ENCODE results near the gene SUV39H2.

Gene SUV39H2

GRCh38 chr10:14884082-14884481, 5.4 kb downstream of the SUV39H2 start:
- H3K9me3 ChIP-seq (ENCODE audit: insufficient read depth, low read depth, low read length), result no peaks in the 10 kb centered on the region
- H3K79me2 ChIP-seq (ENCODE audit: control insufficient read depth, insufficient read depth, low read length, poor library complexity), result peaks cover 11% of the 10 kb centered on the region
- H3K14ac ChIP-seq (ENCODE audit: low read length), result no peak overlapping the region
- no peak overlapping the region for H3K27ac ChIP-seq (ENCODE audit: low read depth, low read length)
- H3K79me1 ChIP-seq (ENCODE audit: low read length), result peaks cover 4% of the 10 kb centered on the region
- H3K9ac ChIP-seq (ENCODE audit: low read length), result no peak overlapping the region
- H3K27me3 ChIP-seq (ENCODE audit: insufficient read depth, low read length), result no peaks in the 10 kb centered on the region
- H2AFZ ChIP-seq (ENCODE audit: insufficient read depth, low read length, poor library complexity), result no peak overlapping the region
- H2BK12ac ChIP-seq (ENCODE audit: low read length), result no peak overlapping the region
- H3K4me3 ChIP-seq (ENCODE audit: low read depth, low read length), result no peak overlapping the region
- H2BK120ac ChIP-seq (ENCODE audit: insufficient read depth, low read length, poor library complexity), result no peak overlapping the region
- H4K91ac ChIP-seq (ENCODE audit: low read depth, low read length), result no peak overlapping the region
- peaks cover 5 to 6% of the 10 kb centered on the region in 2 experiments for H3K4me1 ChIP-seq (ENCODE audit: control insufficient read depth in 1 of 2, insufficient read depth in 2 of 2, low read length in 2 of 2)
- no peak overlapping the region for H2AK5ac ChIP-seq (ENCODE audit: low read length)
- DNase-seq, result no peak
- no peak overlapping the region for H4K12ac ChIP-seq (ENCODE audit: low read depth, low read length)
- no peak overlapping the region for H3K18ac ChIP-seq (ENCODE audit: low read length)
- no peak overlapping the region for H3K23ac ChIP-seq (ENCODE audit: low read length)
- H3K4ac ChIP-seq (ENCODE audit: low read depth, low read length), result peak overlapping the region; percentile 55
- H2BK5ac ChIP-seq (ENCODE audit: low read depth, low read length, poor library complexity), result no peak overlapping the region
- H3K4me2 ChIP-seq (ENCODE audit: low read length), result no peak overlapping the region
- peaks cover 0 to 6% of the 10 kb centered on the region in 2 experiments for H3K36me3 ChIP-seq (ENCODE audit: control insufficient read depth in 1 of 2, insufficient read depth in 2 of 2, low read length in 2 of 2)
- H4K8ac ChIP-seq (ENCODE audit: low read depth, low read length), result no peak overlapping the region
- no CpG with 5 or more reads among the region's 3 CpGs for WGBS (ENCODE audit: extremely low coverage, insufficient coverage, insufficient read length)

- no peaks in the 10 kb centered on the region for H3K4me1 ChIP-seq (ENCODE audit: control insufficient read depth in 1 of 2, insufficient read depth in 2 of 2, low read length in 2 of 2)
- no peak overlapping the region for H2BK5ac ChIP-seq (ENCODE audit: low read depth, low read length, poor library complexity)
- no peak overlapping the region for H3K18ac ChIP-seq (ENCODE audit: low read length)
- no peak overlapping the region for H4K91ac ChIP-seq (ENCODE audit: low read depth, low read length)
- no peak overlapping the region for H2AFZ ChIP-seq (ENCODE audit: insufficient read depth, low read length, poor library complexity)
- WGBS (ENCODE audit: extremely low coverage, insufficient coverage, insufficient read length), result no CpG with 5 or more reads among the region's 2 CpGs
- H3K4ac ChIP-seq (ENCODE audit: low read depth, low read length), result no peak overlapping the region
- H3K9me3 ChIP-seq (ENCODE audit: insufficient read depth, low read depth, low read length), result no peaks in the 10 kb centered on the region
- H2AK5ac ChIP-seq (ENCODE audit: low read length), result no peak overlapping the region
- H3K79me1 ChIP-seq (ENCODE audit: low read length), result no peaks in the 10 kb centered on the region
- H3K23ac ChIP-seq (ENCODE audit: low read length), result no peak overlapping the region
- H3K9ac ChIP-seq (ENCODE audit: low read length), result no peak overlapping the region
- H3K14ac ChIP-seq (ENCODE audit: low read length), result no peak overlapping the region
- no peak overlapping the region for H3K4me2 ChIP-seq (ENCODE audit: low read length)
- H3K36me3 ChIP-seq (ENCODE audit: control insufficient read depth in 1 of 2, insufficient read depth in 2 of 2, low read length in 2 of 2), result peaks cover 0 to 4% of the 10 kb centered on the region in 2 experiments
- H3K27ac ChIP-seq (ENCODE audit: low read depth, low read length), result no peak overlapping the region
- H3K27me3 ChIP-seq (ENCODE audit: insufficient read depth, low read length), result no peaks in the 10 kb centered on the region
- H4K8ac ChIP-seq (ENCODE audit: low read depth, low read length), result no peak overlapping the region
- no peak overlapping the region for H2BK120ac ChIP-seq (ENCODE audit: insufficient read depth, low read length, poor library complexity)
- peaks cover 3% of the 10 kb centered on the region for H3K79me2 ChIP-seq (ENCODE audit: control insufficient read depth, insufficient read depth, low read length, poor library complexity)
- H2BK12ac ChIP-seq (ENCODE audit: low read length), result no peak overlapping the region
- DNase-seq, result peak in 1 of 2 donors; percentile 25
- no peak overlapping the region for H3K4me3 ChIP-seq (ENCODE audit: low read depth, low read length)
- H4K12ac ChIP-seq (ENCODE audit: low read depth, low read length), result no peak overlapping the region
Measured at GRCh38 chr10:14889318-14889717, 10.7 kb downstream of the SUV39H2 start.

GRCh38 chr10:14891151-14891550, 12.5 kb downstream of the SUV39H2 start:
- no peak overlapping the region for H2AK5ac ChIP-seq (ENCODE audit: low read length)
- no peak overlapping the region for H4K91ac ChIP-seq (ENCODE audit: low read depth, low read length)
- no peak overlapping the region for H4K8ac ChIP-seq (ENCODE audit: low read depth, low read length)
- H2BK120ac ChIP-seq (ENCODE audit: insufficient read depth, low read length, poor library complexity), result no peak overlapping the region
- H3K36me3 ChIP-seq (ENCODE audit: control insufficient read depth in 1 of 2, insufficient read depth in 2 of 2, low read length in 2 of 2), result peaks cover 0 to 2% of the 10 kb centered on the region in 2 experiments
- no peak overlapping the region for H3K23ac ChIP-seq (ENCODE audit: low read length)
- H3K27me3 ChIP-seq (ENCODE audit: insufficient read depth, low read length), result no peaks in the 10 kb centered on the region
- H2BK5ac ChIP-seq (ENCODE audit: low read depth, low read length, poor library complexity), result no peak overlapping the region
- no peak overlapping the region for H3K9ac ChIP-seq (ENCODE audit: low read length)
- WGBS (ENCODE audit: extremely low coverage, insufficient coverage, insufficient read length), result no CpG with 5 or more reads among the region's 1 CpG
- no peak overlapping the region for H2BK12ac ChIP-seq (ENCODE audit: low read length)
- H3K79me2 ChIP-seq (ENCODE audit: control insufficient read depth, insufficient read depth, low read length, poor library complexity), result peaks cover 3% of the 10 kb centered on the region
- H3K4me1 ChIP-seq (ENCODE audit: control insufficient read depth in 1 of 2, insufficient read depth in 2 of 2, low read length in 2 of 2), result no peaks in the 10 kb centered on the region
- H3K79me1 ChIP-seq (ENCODE audit: low read length), result no peaks in the 10 kb centered on the region
- H3K4ac ChIP-seq (ENCODE audit: low read depth, low read length), result peak overlapping the region; percentile 68
- H3K18ac ChIP-seq (ENCODE audit: low read length), result no peak overlapping the region
- no peak overlapping the region for H3K4me3 ChIP-seq (ENCODE audit: low read depth, low read length)
- H4K12ac ChIP-seq (ENCODE audit: low read depth, low read length), result no peak overlapping the region
- H3K14ac ChIP-seq (ENCODE audit: low read length), result no peak overlapping the region
- H3K27ac ChIP-seq (ENCODE audit: low read depth, low read length), result no peak overlapping the region
- no peak for DNase-seq
- no peaks in the 10 kb centered on the region for H3K9me3 ChIP-seq (ENCODE audit: insufficient read depth, low read depth, low read length)
- H3K4me2 ChIP-seq (ENCODE audit: low read length), result no peak overlapping the region
- no peak overlapping the region for H2AFZ ChIP-seq (ENCODE audit: insufficient read depth, low read length, poor library complexity)

DNA sequence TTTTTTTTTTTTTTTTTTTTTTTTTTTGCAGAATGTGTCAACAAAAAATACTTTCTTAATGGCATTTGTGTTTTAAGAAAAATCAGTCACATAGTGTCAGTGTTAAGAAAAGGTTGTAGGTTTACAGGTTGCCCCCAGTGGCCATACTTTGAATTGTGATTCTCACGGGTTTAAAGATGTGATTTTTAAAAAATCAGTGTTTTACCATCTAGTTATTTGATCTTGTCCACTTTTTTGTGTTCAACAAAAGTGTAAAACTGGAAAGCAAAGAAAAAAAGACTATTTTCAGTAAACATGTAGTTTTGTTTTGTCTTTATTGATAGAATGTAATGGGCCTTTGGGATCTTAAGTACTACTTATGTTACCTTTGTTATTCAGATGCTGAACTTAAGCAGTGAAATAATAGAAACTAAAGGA, 25.7 kb downstream of the SUV39H2 start:
- no CpG with 5 or more reads among the region's 1 CpG for WGBS (ENCODE audit: extremely low coverage, insufficient coverage, insufficient read length)
- Histone ChIP-seq H4K12ac (ENCODE audit: low read depth, low read length) (no peak overlapping the region), H3K9ac (ENCODE audit: low read length) (no peak overlapping the region), H4K91ac (ENCODE audit: low read depth, low read length) (no peak overlapping the region), H4K8ac (ENCODE audit: low read depth, low read length) (no peak overlapping the region), H3K4me2 (ENCODE audit: low read length) (no peak overlapping the region), H3K18ac (ENCODE audit: low read length) (no peak overlapping the region), H3K4ac (ENCODE audit: low read depth, low read length) (no peak overlapping the region), H3K27ac (ENCODE audit: low read depth, low read length) (no peak overlapping the region), H3K36me3 (ENCODE audit: control insufficient read depth in 1 of 2, insufficient read depth in 2 of 2, low read length in 2 of 2) (peaks cover 14 to 17% of the 10 kb centered on the region in 2 experiments), H3K23ac (ENCODE audit: low read length) (no peak overlapping the region), H3K27me3 (ENCODE audit: insufficient read depth, low read length) (no peaks in the 10 kb centered on the region), H3K79me1 (ENCODE audit: low read length) (no peaks in the 10 kb centered on the region), H2BK120ac (ENCODE audit: insufficient read depth, low read length, poor library complexity) (no peak overlapping the region), H2BK5ac (ENCODE audit: low read depth, low read length, poor library complexity) (no peak overlapping the region), H3K4me1 (ENCODE audit: control insufficient read depth in 1 of 2, insufficient read depth in 2 of 2, low read length in 2 of 2) (no peaks in the 10 kb centered on the region), H3K79me2 (ENCODE audit: control insufficient read depth, insufficient read depth, low read length, poor library complexity) (no peaks in the 10 kb centered on the region), H3K9me3 (ENCODE audit: insufficient read depth, low read depth, low read length) (no peaks in the 10 kb centered on the region), H3K4me3 (ENCODE audit: low read depth, low read length) (no peak overlapping the region), H2AFZ (ENCODE audit: insufficient read depth, low read length, poor library complexity) (no peak overlapping the region), H3K14ac (ENCODE audit: low read length) (no peak overlapping the region), H2BK12ac (ENCODE audit: low read length) (no peak overlapping the region), H2AK5ac (ENCODE audit: low read length) (no peak overlapping the region)
- DNase-seq, result peak; percentile 24 to 70
